Endothelial cell of umbilical vein (primary cell): Measurements from ENCODE around the gene KLRB1. TPM values are rescaled to one million over a fixed set of nuclear protein-coding genes. Genes with fewer than 3 reads are reported as not detected.

ENCODE experiments used
- BruUV-seq: library from RNA; stranded (reverse); fragments of 400-500 nt; replicated peaks from 2 replicates; lab custom pipeline; 2021; lab: Mats Ljungman, UMichigan
- CTCF ChIA-PET: fragments of 300-600, 350-600 bp; sonication (Branson Sonifier 250); formaldehyde crosslinking; loops from one replicate; lab custom pipeline; 2021; ENCODE audit warnings: antibody characterized with exemption, inconsistent platforms; lab: Charles Lee
- POLR2A ChIA-PET: fragments of 300-600, 350-600 bp; sonication (Branson Sonifier 250); formaldehyde crosslinking; loops from one replicate; lab custom pipeline; 2021; ENCODE audit warnings: antibody characterized with exemption, inconsistent platforms; lab: Charles Lee
- DNase-seq: peaks from one replicate; pipeline ENCODE4 v3.0.0-alpha.2; 2011; ENCODE audit warnings: low read depth, low spot score
- FAIRE-seq: peaks from 2 replicates; lab custom pipeline; 2011; peaks lifted over from hg19 to GRCh38; lab: Jason Lieb, UNC
- H2AFZ ChIP-seq: 2 replicates; pipeline ENCODE4 v1.6.0; 2012; ENCODE audit warnings: low read depth, low read length, control low read depth, inconsistent platforms
- H3K27ac ChIP-seq: 2 replicates; pipeline ENCODE4 v1.5.1; 2011; ENCODE audit warnings: low read depth, mild to moderate bottlenecking, control low read depth, low read length, moderate library complexity; ENCODE audit not compliant: insufficient read depth
- H3K27me3 ChIP-seq, 2 experiments: 2 replicates each; pipeline versions ENCODE4 v1.6.0 to v1.6.1; 2011; ENCODE audit warnings: low read length in 2 of 2, mixed read lengths in 1 of 2; ENCODE audit not compliant: control insufficient read depth in 2 of 2, insufficient read depth in 2 of 2
- H3K36me3 ChIP-seq, 2 experiments: 2 replicates in 1 of 2; 3 replicates in 1 of 2; pipeline ENCODE4 v1.5.1; 2011; ENCODE audit warnings: low read length in 2 of 2, mild to moderate bottlenecking in 1 of 2, moderate library complexity in 1 of 2; ENCODE audit not compliant: control insufficient read depth in 2 of 2, insufficient read depth in 2 of 2; ENCODE audit errors: extremely low read depth in 1 of 2
- H3K4me1 ChIP-seq: 3 replicates; pipeline ENCODE4 v1.5.1; 2011; ENCODE audit warnings: mild to moderate bottlenecking, low read length; ENCODE audit not compliant: control insufficient read depth, insufficient read depth; ENCODE audit errors: extremely low read depth
- H3K4me2 ChIP-seq: 2 replicates; pipeline ENCODE4 v1.6.1; 2011; ENCODE audit warnings: low read length, control low read depth, mixed read lengths; ENCODE audit not compliant: insufficient read depth
- H3K4me3 ChIP-seq, 3 experiments: fragments of 200-600 bp in 1 of 3; sonication (generic), shearing (Covaris generic) in 1 of 3; replicated peaks in 1 of 3; 2 replicates each; pipeline ENCODE4 v1.5.1; 2011 to 2016; ENCODE audit warnings: control low read depth in 3 of 3, low read length in 3 of 3, mild to moderate bottlenecking in 2 of 3, inconsistent platforms in 1 of 3, low read depth in 1 of 3, moderate library complexity in 1 of 3; ENCODE audit not compliant: insufficient read depth in 1 of 3
- H3K79me2 ChIP-seq: 2 replicates; pipeline ENCODE4 v1.6.0; 2012; ENCODE audit warnings: low read length, inconsistent platforms; ENCODE audit not compliant: control insufficient read depth, insufficient read depth
- H3K9ac ChIP-seq: replicated peaks from 2 replicates; pipeline ENCODE3; 2011; ENCODE audit warnings: low read length, control low read depth; ENCODE audit not compliant: insufficient read depth; ENCODE audit errors: extremely low read depth
- H3K9me1 ChIP-seq: replicated peaks from 3 replicates; pipeline ENCODE4 v1.6.0; 2011; ENCODE audit warnings: mild to moderate bottlenecking, low read length; ENCODE audit not compliant: control insufficient read depth, insufficient read depth; ENCODE audit errors: extremely low read depth
- H3K9me3 ChIP-seq: replicated peaks from 2 replicates; pipeline ENCODE4 v1.5.1; 2012; ENCODE audit warnings: low read length, inconsistent platforms; ENCODE audit not compliant: control insufficient read depth, insufficient read depth
- H4K20me1 ChIP-seq: replicated peaks from 2 replicates; pipeline ENCODE3; 2011; ENCODE audit warnings: mild to moderate bottlenecking, low read length; ENCODE audit not compliant: control insufficient read depth, insufficient read depth; ENCODE audit errors: extremely low read depth
- EZH2 ChIP-seq: IDR thresholded peaks from 2 replicates; pipeline ENCODE4 v1.6.1; 2012; ENCODE audit warnings: borderline replicate concordance, low read depth, mild to moderate bottlenecking, moderate library complexity, low read length, inconsistent platforms; ENCODE audit not compliant: severe bottlenecking
- FOS ChIP-seq: IDR thresholded peaks from 2 replicates; pipeline ENCODE4 v1.6.1; 2011; ENCODE audit warnings: mild to moderate bottlenecking, low read length, moderate library complexity, borderline replicate concordance; ENCODE audit not compliant: insufficient read depth
- GATA2 ChIP-seq: IDR thresholded peaks from 2 replicates; pipeline ENCODE4 v1.7.0; 2011; ENCODE audit warnings: low read depth, mild to moderate bottlenecking, moderate library complexity, mixed read lengths, low read length; ENCODE audit not compliant: insufficient read length, insufficient read depth
- JUN ChIP-seq: IDR thresholded peaks from 2 replicates; pipeline ENCODE4 v1.6.1; 2011; ENCODE audit warnings: borderline replicate concordance, low read depth; ENCODE audit not compliant: insufficient read length, insufficient read depth
- MYC ChIP-seq: IDR thresholded peaks from one replicate; pipeline ENCODE4 v1.6.1; 2011; ENCODE audit warnings: mild to moderate bottlenecking, low read depth, low read length
- POLR2A ChIP-seq: IDR thresholded peaks from 2 replicates; pipeline ENCODE4 v1.6.1; 2012; ENCODE audit warnings: low read depth, mild to moderate bottlenecking, control low read depth, low read length
- POLR2AphosphoS5 ChIP-seq: IDR thresholded peaks from 2 replicates; pipeline ENCODE4 v1.6.1; 2012; ENCODE audit warnings: low read depth, mild to moderate bottlenecking, control low read depth, low read length, moderate library complexity; ENCODE audit not compliant: insufficient read depth
- dilution Hi-C: fragments of 300-500 bp; cut with MboI; formaldehyde crosslinking; loops from one replicate; pipeline ENCODE4 v1.15.0; 2019; ENCODE audit warnings: low sequenced_read_pairs; ENCODE audit not compliant: extremely low pct_ligation_motif_present
- intact Hi-C: fragments of 100-400 bp; cut with micrococcal nuclease; formaldehyde crosslinking; loops from one replicate; pipeline ENCODE4 v1.10.0; 2022
- polyA plus RNA-seq, 4 experiments: library from polyadenylated mRNA; depleted of rRNA in 3 of 4; stranded (reverse) in 3 of 4; unstranded in 1 of 4; fragments of >200 nt; gene quantifications; 2 replicates each; pipeline versions ENCODE4 v1.2.1 to v1.2.3, GENCODE V29; 2011 to 2012; ENCODE audit warnings: missing spikeins in 1 of 4
- total RNA-seq: library from RNA; stranded (reverse); gene quantifications from 2 replicates; pipeline ENCODE4 v1.2.3, GENCODE V29; 2021
- TF ChIP-seq, protein P1 (sequence below): IDR thresholded peaks from 2 replicates; pipeline ENCODE4 v1.6.1; 2011; ENCODE audit not compliant: insufficient read depth, insufficient read length
- TF ChIP-seq, protein P2 (sequence below), 2 donors: IDR thresholded peaks; 1 replicate in 1 of 2; 2 replicates in 1 of 2; pipeline ENCODE4 v1.5.1; 2011; ENCODE audit warnings: low read length in 2 of 2, mild to moderate bottlenecking in 2 of 2, moderate library complexity in 2 of 2, control low read depth in 1 of 2, inconsistent platforms in 1 of 2, low read depth in 1 of 2; ENCODE audit not compliant: insufficient read depth in 1 of 2; ENCODE audit errors: extremely low read depth in 1 of 2

Gene KLRB1
- total and polyA plus RNA-seq, 2 donors (not counting 3 experiments of a cell fraction or from before 2014, with no cell fraction given), result not detected

DNA sequence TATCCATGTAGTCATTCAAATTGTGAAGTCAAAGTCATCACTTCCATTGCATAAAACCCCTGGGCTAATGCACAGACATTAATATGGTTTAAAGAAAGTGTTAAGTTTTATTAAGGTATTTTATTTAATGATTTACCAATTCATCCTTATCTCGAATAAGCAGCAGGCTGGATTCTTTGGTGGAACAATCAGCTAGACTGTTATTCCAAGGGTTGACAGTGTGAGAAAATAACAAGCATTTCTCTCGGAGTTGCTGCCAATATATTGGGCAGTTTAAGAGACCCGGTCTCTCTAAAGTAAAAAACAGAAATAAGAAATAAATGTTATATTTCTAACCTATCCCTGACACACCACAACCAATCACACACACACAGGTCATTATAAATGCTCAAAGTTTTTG, 9.4 kb downstream of the KLRB1 start:
- CTCF ChIA-PET, result no interaction called here
- POLR2A ChIA-PET, result no interaction called here
- DNase-seq (no peak), FAIRE-seq (no peak)
- Histone ChIP-seq H2AFZ (no peak overlapping the region), H3K9me1 (no peaks in the 10 kb centered on the region), H3K9me3 (no peaks in the 10 kb centered on the region), H3K4me3 (no peak overlapping the region), H3K4me1 (no peaks in the 10 kb centered on the region), H3K27me3 (no peaks in the 10 kb centered on the region), H3K79me2 (no peaks in the 10 kb centered on the region), H4K20me1 (no peaks in the 10 kb centered on the region), H3K4me2 (no peak overlapping the region), H3K9ac (no peak overlapping the region), H3K36me3 (no peaks in the 10 kb centered on the region), H3K27ac (no peak overlapping the region)
- TF ChIP-seq MYC (no peak), JUN (no peak), FOS (no peak), POLR2A (no peak), EZH2 (no peak), GATA2 (no peak), POLR2AphosphoS5 (no peak)
- TF ChIP-seq, protein P1, sequence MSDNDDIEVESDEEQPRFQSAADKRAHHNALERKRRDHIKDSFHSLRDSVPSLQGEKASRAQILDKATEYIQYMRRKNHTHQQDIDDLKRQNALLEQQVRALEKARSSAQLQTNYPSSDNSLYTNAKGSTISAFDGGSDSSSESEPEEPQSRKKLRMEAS, result no peak
- TF ChIP-seq, protein P2, sequence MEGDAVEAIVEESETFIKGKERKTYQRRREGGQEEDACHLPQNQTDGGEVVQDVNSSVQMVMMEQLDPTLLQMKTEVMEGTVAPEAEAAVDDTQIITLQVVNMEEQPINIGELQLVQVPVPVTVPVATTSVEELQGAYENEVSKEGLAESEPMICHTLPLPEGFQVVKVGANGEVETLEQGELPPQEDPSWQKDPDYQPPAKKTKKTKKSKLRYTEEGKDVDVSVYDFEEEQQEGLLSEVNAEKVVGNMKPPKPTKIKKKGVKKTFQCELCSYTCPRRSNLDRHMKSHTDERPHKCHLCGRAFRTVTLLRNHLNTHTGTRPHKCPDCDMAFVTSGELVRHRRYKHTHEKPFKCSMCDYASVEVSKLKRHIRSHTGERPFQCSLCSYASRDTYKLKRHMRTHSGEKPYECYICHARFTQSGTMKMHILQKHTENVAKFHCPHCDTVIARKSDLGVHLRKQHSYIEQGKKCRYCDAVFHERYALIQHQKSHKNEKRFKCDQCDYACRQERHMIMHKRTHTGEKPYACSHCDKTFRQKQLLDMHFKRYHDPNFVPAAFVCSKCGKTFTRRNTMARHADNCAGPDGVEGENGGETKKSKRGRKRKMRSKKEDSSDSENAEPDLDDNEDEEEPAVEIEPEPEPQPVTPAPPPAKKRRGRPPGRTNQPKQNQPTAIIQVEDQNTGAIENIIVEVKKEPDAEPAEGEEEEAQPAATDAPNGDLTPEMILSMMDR (IDR thresholded peaks at IDR 0.05; ENCODE audit: extremely low read depth in 1 of 2, insufficient read depth in 1 of 2, low read depth in 1 of 2, low read length in 2 of 2), result no peak
- intact Hi-C loops (no loop called here), dilution Hi-C loops (no loop called here)
- BruUV-seq, result no TSS peak
